NCI-H128 (cell line): ENCODE results near the gene CAVIN1.
"Not testable (repeated sequence)": the region's sequence is repeated elsewhere in the genome, so short reads cannot be mapped to it uniquely, and the experiment has no call there.

Source experiments
- DNase-seq: peaks from one replicate; lab custom pipeline; 2025; ENCODE audit not compliant: unreplicated experiment; lab: John Stamatoyannopoulos, UW

Gene CAVIN1

DNA sequence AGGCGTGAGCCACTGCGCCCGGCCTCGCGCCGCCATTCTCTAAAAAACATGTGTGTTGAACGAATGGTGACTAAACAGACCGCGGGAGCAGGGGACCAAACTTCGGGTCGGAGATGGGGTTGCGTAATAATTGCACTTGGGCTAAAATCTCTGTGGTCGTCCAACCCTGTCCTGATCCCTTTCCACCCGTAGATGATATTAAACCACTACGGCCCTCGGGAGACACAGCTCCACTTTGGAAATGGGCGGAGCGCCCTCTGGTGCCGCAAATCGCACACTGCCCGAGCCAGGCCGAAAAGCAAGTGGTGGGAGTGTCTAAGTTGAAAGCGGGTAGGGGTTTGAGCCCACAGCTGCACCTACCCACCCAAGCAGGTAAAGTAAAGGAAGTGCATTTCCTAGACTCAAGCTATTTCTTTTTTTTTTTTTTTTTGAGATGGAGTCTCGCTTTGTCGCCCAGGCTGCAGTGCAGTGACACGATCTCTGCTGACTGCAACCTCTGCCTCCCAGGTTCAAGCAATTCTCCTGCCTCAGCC, 17.0 kb downstream of the CAVIN1 start:
- DNase-seq: peak; percentile 30

DNA sequence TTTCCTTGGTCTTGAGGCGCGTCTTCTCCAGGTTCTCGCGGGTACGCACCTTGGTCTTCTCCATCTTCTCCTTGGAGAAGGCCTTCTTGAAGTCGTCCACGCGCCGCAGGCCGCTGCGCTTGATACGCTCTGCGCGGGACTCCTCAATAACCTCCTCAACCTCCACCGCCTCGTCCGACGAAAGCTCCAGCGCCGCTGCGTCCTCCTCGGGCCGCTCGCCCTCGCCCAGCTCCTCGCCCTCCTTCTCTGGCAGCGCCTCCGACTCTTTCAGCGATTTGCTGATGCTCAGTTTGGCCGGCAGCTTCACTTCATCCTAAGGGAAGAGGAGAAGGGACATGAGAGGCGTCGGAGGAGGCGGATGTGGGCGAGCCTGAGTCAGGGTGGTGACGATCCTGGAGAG, 18.0 kb downstream of the CAVIN1 start:
- no peak for DNase-seq

DNA sequence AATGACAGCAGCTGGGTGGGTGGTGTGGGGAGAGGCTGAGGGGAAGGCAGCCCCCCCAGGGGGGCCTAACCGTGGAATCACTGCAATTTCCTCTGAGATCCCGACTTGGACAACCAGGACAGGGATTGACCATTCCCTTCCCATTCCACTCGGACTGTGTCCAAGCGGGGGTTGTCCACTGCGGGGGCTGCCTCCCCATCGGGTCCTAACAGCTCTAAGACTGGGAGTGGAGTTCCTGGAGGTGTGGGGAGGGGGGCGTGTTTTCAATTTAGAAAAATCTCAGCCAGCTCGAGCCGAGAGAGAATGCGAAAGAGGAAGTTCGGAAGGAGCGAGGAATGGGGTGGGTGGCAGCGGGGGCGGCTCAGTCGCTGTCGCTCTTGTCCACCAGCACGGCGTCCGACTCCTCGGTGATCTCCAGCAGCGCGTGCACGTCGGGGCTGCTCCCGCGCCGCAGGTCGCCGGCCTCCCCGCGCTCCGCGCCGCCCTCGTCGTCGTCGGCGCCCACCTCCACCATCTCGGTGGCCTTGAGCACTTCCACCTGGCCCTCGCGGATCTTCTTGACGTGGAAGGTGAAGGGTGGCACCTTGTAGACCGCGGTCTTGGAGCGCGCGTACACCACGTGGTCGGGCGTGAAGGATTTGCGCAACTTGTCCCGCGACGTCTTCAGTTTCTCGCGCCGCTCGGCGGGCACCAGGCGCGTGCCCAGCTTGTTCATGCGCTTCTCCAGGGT, 18.6 kb downstream of the CAVIN1 start:
- DNase-seq: no peak

DNA sequence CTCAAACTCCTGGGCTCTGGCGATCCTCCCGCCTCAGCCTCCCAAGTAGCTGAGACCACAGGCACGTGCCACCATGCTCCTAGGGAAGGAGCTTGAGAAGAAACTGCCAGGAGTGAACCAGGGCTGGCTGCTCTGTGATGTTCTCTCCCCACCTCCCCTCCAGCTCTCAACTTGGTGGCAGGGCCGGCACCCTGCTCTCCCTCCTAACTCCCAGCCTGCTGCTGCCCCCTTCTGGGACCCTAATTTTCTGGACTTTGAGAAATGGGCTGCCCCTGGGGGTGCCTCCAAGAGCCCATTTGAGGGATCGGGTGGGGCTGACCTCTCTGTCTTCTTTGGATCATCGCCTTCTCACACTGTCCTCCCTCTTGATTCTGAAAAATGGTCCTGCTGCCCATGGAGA, 19.9 kb downstream of the CAVIN1 start:
- DNase-seq: no peak

DNA sequence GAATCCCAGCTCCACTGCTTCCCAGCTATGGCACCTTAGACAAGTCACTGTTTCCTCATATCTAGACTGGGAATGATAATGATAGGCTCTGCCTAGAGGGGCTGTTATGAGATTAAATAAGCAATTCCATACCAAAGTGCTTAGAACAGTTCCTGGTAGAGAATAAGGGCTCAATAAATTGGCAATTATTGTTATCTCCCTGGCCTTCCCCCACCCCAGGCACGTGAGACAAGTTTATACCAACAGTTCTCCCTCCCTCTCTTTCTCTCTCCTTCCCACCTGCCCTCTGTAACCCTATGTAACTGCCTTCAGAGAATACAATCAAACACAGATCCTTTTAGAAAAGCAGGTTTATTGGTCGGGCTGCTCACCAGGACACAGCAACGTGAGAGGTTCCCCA, 20.9 kb downstream of the CAVIN1 start:
- DNase-seq: no peak

DNA sequence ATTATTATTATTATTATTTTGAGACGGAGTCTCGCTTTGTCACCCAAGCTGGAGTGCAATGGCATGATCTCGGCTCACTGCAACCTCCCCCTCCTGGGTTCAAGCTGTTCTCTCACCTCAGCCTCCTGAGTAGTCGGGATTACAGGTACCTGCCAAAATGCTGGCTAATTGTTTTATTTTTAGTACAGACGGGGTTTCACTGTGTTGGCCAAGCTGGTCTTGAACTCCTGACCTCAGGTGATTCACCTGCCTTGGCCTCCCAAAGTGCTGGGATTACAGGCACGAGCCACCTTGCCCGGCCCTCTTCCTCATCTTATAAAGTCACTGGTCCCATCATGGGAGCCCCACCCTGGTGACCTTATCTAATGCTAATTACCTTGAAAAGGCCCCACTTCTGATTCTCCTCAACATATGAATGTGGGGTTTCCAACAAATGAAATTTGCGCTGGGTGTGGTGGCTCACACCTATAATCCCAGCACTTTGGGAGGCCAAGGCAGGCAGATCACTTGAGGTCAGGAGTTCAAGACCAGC, 22.1 kb downstream of the CAVIN1 start:
- DNase-seq: not testable (repeated sequence)

DNA sequence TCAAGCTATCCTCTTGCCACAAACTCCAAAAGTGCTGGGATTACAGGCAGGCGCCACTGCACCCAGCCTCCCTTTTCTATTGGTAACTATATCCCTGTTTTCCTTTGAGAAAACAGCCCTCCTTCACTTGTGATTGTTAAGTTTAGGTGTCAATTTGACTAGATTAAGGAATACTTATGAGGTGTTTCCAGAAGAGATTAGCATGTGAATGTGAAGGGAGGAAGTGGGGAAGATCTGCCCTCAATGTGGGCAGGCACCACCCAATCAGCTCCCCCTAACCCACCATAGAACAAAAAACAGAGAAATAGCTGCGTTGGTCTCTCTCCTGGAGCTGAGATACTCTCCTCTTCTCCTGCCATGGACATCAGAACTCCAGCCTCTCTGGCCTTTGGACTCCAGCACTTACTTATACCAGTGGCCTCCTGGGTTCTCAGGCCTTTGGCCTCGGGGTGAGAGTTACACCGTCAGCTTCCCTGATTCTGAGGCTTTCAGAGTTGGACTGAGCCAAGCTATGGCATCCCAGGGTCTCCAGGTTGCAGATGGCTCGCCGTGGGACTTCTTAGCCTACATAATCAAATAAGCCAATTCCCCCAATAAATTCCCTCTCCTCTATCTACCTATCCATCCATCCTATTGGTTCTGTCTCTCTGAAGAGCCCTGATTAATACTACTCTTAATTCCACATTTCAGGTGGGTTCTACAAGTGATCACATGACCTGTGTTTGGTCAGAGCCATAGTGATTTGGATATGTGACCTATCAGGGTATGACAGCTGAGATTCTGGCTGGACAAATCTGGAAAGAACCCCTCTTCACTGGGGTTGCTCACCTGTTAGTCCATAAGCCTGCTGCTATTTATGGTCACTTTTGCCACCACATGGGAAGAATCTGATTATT, 22.9 kb downstream of the CAVIN1 start:
- DNase-seq: no peak

DNA sequence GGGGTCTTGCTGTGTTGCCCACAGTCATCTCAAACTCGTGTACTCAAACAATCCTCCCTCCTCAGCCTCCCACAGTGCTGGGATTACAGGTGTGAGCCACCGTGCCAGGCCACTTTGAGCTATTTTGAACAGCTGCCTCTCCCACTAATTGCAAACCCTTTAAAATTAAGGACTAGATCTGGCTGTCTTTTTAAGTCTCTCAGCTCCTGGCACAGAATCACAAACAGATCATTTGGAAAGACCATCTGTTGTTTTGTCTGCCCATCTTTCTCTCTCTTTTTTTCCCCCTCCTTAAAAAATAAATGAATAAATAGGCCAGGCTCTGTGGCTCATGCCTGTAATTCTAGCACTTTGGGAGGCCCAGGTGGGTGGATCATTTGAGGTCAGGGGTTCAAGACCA, 23.9 kb downstream of the CAVIN1 start:
- no peak for DNase-seq

DNA sequence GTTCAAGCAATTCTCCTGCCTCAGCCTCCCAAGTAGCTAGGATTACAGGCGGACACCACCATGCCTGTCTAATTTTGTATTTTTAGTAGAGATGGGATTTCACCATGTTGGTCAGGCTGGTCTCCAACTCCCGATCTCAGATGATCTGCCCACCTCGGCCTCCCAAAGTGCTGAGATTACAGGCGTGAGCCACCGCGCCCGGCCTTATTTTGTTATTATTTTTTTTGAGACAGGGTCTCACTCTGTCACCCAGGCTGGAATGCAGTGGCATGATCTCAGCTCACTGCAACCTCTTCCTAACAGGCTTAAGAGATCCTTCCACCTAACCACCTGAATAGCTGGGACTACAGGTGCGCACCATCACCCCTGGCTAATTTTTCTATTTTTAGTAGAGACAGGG, 27.5 kb downstream of the CAVIN1 start:
- DNase-seq: not testable (repeated sequence)

DNA sequence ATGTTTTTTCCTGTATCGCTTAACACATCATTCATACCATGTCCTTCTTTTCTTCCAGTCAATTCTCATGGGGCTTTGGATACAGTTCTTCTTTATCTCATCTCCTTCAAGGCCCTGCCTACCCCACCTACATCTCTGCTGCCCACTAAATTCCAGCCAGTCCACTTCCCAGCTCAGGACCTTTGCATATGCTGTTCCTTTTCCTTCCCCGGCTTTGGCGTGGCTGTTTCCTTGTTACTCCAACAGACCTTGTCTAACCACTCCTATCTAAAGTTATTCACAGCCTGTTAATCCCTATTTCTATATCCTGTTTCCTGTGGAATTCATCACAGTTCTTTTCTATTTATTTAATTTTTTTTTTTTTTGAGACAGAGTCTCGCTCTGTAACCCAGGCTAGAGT, 28.2 kb downstream of the CAVIN1 start:
- DNase-seq: no peak

DNA sequence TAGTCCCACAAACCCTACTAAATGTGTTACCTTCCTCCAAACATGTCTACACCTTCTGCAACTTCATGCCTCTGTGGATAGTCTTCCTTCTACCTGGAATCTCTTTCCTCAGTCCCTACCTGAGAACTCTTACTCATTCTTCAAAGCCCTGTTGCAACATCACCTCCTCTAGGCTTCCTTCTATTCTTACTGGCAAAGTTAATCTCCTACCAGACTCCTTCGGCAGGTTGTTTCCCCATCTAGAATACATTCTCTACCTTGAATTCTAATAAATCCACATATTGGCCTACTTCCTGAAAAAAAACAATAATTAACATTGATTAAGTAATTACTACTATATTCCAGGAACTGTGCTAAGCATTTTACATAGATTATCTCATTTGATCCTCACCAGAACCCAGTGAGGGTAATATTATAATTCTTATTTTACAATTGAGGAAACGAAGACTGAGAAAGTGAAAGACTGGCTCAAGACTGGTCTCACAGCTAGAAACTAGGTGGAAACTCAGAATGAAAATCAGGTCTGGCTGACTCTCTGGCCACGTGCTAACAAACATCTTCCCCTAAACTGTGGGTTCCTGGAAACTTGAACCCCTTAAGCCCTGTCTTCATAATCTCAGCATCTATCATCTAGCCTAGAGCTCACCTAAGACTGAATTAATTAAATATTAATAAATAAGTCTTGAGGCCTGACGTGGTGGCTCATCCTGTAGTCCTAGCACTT, 30.2 kb downstream of the CAVIN1 start:
- no peak for DNase-seq

DNA sequence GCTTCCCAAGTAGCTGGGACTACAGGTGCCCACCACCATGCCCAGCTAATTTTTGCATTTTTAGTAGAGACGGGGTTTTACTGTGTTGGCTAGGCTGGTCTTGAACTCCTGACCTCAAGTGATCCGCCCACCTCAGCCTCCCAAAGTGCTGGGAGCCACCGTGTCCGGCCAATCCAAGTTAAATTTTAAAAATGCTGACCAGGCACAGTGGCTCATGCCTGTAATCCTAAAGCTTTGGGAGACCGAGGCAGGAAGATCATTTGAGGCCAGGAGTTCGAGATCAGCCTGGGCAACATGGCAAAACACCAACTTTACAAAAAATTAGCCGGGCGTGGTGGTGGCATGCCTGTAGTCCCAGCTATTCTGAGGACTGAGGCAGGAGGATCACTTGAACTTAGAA, 31.6 kb downstream of the CAVIN1 start:
- not testable (repeated sequence) for DNase-seq

DNA sequence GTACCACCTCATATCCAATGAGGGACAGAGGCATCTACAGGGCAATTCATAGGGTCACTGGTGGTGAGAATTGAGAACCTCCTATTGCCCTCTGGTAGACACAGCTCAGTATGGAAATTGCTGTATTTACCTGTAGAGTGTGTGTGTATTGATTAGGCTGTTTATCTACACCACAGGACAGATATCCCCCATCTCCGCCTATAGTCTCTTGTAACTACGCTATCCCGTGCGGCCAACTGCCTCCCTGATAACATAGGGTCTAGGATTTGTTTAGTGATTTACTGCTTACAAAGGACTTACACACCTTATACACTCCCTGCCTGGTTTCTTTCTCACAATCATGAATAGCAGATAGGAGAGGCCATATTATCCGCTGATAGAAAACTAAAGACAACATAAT, 33.2 kb downstream of the CAVIN1 start:
- no peak for DNase-seq

DNA sequence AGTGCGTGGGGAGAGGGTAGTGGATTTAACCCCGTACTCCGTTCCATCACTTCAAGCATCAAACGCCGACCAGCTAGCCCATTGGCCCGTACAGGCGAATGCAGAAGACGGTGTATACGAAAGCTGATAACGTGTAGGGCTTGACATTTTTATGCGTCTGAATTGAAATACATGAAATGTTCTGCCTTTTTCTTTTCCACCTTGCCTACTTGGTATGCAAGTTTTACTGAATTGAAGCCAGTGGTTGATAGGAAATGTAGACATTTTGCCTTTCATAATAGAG, 34.0 kb downstream of the CAVIN1 start:
- DNase-seq: no peak

DNA sequence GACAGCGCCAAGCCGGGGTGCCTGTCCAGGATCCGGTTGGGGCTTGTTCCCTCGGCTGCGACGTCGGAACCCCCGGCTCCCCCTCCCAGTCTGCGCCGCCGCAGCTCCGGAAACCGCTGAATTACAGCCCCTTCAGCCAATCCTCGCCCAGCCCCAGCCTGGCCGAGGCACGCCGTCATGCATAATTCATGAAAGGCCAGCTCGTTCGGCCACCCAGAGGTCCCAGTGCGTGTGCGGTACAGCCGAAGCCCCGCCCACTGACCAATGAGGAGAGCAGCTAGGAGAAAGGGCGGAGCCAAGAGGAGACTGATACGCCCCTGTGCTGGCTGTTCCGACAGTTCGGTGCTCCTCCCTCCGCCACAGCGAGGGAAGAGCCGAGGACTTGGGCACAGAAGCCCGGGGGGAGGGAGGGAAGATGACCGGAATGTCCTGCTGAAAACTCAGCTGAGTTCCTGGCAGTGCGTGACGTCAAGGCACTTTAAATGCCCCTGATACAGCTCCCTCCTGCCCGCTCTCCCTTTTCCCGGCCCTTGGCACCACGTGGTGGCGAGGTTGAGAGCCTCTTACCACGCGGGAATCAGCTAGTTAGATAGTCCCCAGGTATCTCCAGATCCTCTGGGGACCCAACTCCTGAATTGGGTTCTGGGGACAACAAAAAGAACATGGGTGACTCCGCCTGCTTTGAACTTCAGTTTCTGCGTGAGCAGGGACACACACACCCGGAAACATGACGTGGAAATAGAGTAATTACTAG, 34.5 kb downstream of the CAVIN1 start, which contains the start of gene STAT3:
TSS of gene STAT3 (minus strand) at position 62 of the 754 bp plus-strand sequence. CDS start 39,926 bp downstream, outside the sequence.
- peak; percentile 99 for DNase-seq

DNA sequence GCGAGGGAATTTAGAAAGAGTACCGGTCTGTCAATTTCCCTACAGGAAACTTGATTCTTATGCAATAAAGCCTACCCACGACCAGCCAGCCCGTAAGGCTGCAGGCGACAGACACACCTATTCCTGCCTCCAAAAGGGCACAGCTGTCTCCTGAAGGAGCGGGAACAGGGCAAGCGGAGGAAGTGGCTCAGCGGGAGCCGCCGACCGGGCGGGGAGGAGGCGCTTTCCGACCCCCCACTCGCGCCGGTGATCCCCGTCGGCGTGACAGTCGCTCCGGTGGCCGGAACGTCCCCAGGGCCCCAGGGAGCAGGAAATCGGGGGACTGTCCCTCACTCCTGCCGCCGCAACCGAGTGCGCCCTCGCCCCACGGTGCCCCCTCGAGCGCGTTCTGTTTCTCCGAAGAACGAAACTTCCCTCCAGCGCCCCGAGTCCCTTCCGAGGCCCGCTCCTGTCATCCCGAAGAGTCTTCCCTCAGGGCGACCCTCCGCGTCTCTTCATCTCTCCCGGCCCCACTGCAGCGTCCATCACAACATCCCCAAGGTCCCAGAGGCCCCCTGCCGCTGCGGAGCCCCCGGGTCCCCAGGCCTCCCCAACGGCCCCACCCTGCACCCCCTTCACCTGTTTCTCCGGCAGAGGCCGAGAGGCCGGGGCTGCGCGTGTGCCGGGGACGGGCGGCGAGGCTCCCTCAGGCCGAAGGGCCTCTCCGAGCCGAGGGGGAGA, 35.2 kb downstream of the CAVIN1 start:
- peak; percentile 6 for DNase-seq

DNA sequence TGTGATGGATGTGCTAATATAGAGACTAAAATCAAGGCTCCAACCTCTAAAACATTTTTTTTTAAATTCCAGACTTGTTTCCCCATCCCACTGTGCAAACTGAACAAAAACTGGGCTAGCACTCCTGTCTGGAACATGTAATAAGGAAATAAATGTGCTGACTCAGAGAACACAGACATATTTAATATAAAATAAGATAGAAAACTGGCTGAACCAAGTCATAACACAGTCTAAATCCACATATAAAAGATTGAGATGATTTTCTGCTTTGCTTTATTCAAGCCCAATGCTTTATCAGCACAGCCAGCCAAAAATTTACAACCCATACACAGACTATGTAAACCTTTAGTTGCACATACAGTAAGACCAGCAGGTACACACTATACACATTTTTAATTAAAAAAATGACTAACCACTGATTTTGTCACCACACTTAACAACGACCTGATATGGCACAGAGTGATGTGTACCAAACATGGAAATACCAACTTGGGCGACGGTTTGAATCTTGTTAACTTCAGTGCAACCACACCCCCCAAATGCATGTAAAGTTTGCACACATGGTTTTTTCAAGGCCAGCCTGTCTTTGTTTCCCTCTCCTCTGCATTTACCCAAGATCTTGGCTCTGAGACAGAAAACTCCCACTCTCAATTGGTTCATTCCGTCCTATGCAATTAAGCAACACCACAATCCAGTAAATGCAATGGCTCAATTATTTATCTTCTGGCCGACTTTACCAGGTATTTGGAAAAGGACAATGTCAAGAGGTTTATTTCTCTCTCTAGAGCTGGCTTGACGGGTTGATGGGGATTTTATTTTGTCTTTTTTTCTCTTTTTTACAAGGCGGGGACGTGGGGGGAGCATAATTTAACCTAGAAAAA, 36.0 kb downstream of the CAVIN1 start:
- no peak for DNase-seq

DNA sequence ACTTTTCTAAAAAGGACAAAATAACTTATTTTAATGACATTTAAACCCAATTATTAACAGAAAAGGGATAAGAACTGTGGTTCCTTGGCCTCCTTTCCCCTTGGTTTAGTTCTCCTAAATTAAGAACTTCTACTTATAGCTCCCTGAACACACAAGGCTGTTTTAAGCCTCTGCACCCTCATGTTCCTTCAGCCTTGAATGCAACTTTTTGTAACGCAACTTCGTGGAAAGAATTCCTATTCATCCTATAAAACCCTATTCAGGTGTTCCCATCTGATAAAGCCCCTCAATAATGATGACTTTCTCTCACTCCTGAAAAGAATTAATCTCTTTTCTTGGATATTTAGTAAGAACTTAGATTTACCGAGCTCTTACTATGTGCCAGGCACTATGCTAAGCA, 41.2 kb downstream of the CAVIN1 start:
- no peak for DNase-seq

DNA sequence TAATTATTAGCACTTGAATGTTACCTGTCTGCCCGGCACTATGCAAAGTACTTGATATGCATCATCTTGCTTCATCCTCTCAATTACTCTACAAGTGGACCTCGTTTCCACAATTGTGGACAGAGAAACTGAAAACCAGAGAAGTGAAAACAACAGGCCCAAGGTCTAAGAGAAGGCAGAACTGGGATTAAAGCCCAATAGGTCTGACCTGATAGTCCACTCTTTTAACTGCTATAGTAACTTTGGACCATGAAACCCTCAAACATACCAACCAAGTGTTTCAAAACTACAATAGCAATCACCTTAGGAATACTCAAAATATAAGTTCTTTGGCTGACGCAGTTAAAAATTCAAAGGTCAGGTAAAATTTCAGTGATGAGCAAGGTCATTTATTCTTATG, 42.1 kb downstream of the CAVIN1 start:
- DNase-seq: no peak
